ENCODE results near the gene SYNPO2. TPM values are rescaled to one million over a fixed set of nuclear protein-coding genes. Genes with fewer than 3 reads are reported as not detected.

Gene SYNPO2
- total RNA-seq, 1 donor from 2014 or later: 109 TPM

- H3K27ac ChIP-seq: peak overlapping the region; percentile 54
- H3K27me3 ChIP-seq: no peaks in the 10 kb centered on the region
- TF ChIP-seq POLR2AphosphoS5 (IDR thresholded peaks at IDR 0.05; ENCODE audit: insufficient read depth in 1 of 2, low read depth in 1 of 2): no peak
- H3K4me1 ChIP-seq: peaks cover 26% of the 10 kb centered on the region
- no peaks in the 10 kb centered on the region for H3K36me3 ChIP-seq
- H3K9me3 ChIP-seq: no peaks in the 10 kb centered on the region
- no peak overlapping the region for H3K4me3 ChIP-seq
- intact Hi-C loops (cut with DNase I): no loop called here
- no peak for DNase-seq (ENCODE audit: extremely low spot score in 2 of 2)
These were observed 16.3 kb downstream of the SYNPO2 start for GRCh38 chr4:118904935-118905334.

GRCh38 chr4:118905566-118905965 is 16.9 kb downstream of the SYNPO2 start:
- no peaks in the 10 kb centered on the region for H3K9me3 ChIP-seq
- peak overlapping the region; percentile 54 for H3K27ac ChIP-seq
- no peak for TF ChIP-seq POLR2A (IDR thresholded peaks at IDR 0.05)
- TF ChIP-seq POLR2AphosphoS5 (IDR thresholded peaks at IDR 0.05; ENCODE audit: insufficient read depth in 1 of 2, low read depth in 1 of 2): peak in 1 of 2 donors; percentile 61
- no peak overlapping the region for H3K4me3 ChIP-seq
- peaks cover 33% of the 10 kb centered on the region for H3K4me1 ChIP-seq
- DNase-seq (ENCODE audit: extremely low spot score in 2 of 2): no peak
- no peaks in the 10 kb centered on the region for H3K36me3 ChIP-seq
- intact Hi-C loops (cut with DNase I): no loop called here
- H3K27me3 ChIP-seq: no peaks in the 10 kb centered on the region

- no peak overlapping the region for H3K4me3 ChIP-seq
- intact Hi-C loops (cut with DNase I): loop anchor here (1.0 kb wide), 1 partner anchor 36 kb away; no protein-coding TSS in a partner anchor
- TF ChIP-seq POLR2A (IDR thresholded peaks at IDR 0.05) (no peak), CTCF (IDR thresholded peaks at IDR 0.05) (no peak), POLR2AphosphoS5 (IDR thresholded peaks at IDR 0.05; ENCODE audit: insufficient read depth in 1 of 2, low read depth in 1 of 2) (no peak)
These were observed 20.7 kb downstream of the SYNPO2 start for GRCh38 chr4:118909173-118909956.

GRCh38 chr4:118910221-118910620 is 21.6 kb downstream of the SYNPO2 start:
- intact Hi-C loops (cut with DNase I): no loop called here
- Histone ChIP-seq H3K4me1 (peaks cover 33% of the 10 kb centered on the region), H3K27ac (no peak overlapping the region), H3K9me3 (no peaks in the 10 kb centered on the region), H3K4me3 (no peak overlapping the region), H3K27me3 (no peaks in the 10 kb centered on the region), H3K36me3 (no peaks in the 10 kb centered on the region)
- no peak for DNase-seq (ENCODE audit: extremely low spot score in 2 of 2)
- TF ChIP-seq POLR2AphosphoS5 (IDR thresholded peaks at IDR 0.05; ENCODE audit: insufficient read depth in 1 of 2, low read depth in 1 of 2): no peak
- TF ChIP-seq CTCF (IDR thresholded peaks at IDR 0.05): no peak
- TF ChIP-seq POLR2A (IDR thresholded peaks at IDR 0.05): no peak

More at GRCh38 chr4:118909173-118909956, 20.7 kb downstream of the SYNPO2 start:
- Histone ChIP-seq H3K36me3 (no peaks in the 10 kb centered on the region), H3K9me3 (no peaks in the 10 kb centered on the region), H3K27ac (peak overlapping the region; percentile 25), H3K4me1 (peaks cover 41% of the 10 kb centered on the region), H3K27me3 (no peaks in the 10 kb centered on the region)
- no peak for DNase-seq (ENCODE audit: extremely low spot score in 2 of 2)

GRCh38 chr4:118911238-118911703 is 22.6 kb downstream of the SYNPO2 start:
- Histone ChIP-seq H3K4me3 (no peak overlapping the region), H3K4me1 (peaks cover 22% of the 10 kb centered on the region), H3K36me3 (no peaks in the 10 kb centered on the region), H3K27ac (no peak overlapping the region), H3K9me3 (no peaks in the 10 kb centered on the region), H3K27me3 (no peaks in the 10 kb centered on the region)
- intact Hi-C loops (cut with DNase I): no loop called here
- TF ChIP-seq POLR2AphosphoS5 (IDR thresholded peaks at IDR 0.05; ENCODE audit: insufficient read depth in 1 of 2, low read depth in 1 of 2) (no peak), CTCF (IDR thresholded peaks at IDR 0.05) (no peak), POLR2A (IDR thresholded peaks at IDR 0.05) (no peak)
- no peak for DNase-seq (ENCODE audit: extremely low spot score in 2 of 2)

- Histone ChIP-seq H3K27me3 (no peaks in the 10 kb centered on the region), H3K4me3 (no peak overlapping the region), H3K27ac (no peak overlapping the region), H3K4me1 (peaks cover 42% of the 10 kb centered on the region), H3K9me3 (no peaks in the 10 kb centered on the region), H3K36me3 (no peaks in the 10 kb centered on the region)
- intact Hi-C loops (cut with DNase I): no loop called here
- TF ChIP-seq CTCF (IDR thresholded peaks at IDR 0.05) (no peak), POLR2AphosphoS5 (IDR thresholded peaks at IDR 0.05; ENCODE audit: insufficient read depth in 1 of 2, low read depth in 1 of 2) (peak in 1 of 2 donors; percentile 46)
- DNase-seq (ENCODE audit: extremely low spot score in 2 of 2): no peak
These were observed 26.8 kb downstream of the SYNPO2 start for GRCh38 chr4:118915468-118915867.

All from vagina (tissue), 2 donors.